Measurements from ENCODE around the gene PYDC1.
"Not testable (repeated sequence)": the region's sequence is repeated elsewhere in the genome, so short reads cannot be mapped to it uniquely, and the experiment has no call there.

The PYDC1 gene

DNA sequence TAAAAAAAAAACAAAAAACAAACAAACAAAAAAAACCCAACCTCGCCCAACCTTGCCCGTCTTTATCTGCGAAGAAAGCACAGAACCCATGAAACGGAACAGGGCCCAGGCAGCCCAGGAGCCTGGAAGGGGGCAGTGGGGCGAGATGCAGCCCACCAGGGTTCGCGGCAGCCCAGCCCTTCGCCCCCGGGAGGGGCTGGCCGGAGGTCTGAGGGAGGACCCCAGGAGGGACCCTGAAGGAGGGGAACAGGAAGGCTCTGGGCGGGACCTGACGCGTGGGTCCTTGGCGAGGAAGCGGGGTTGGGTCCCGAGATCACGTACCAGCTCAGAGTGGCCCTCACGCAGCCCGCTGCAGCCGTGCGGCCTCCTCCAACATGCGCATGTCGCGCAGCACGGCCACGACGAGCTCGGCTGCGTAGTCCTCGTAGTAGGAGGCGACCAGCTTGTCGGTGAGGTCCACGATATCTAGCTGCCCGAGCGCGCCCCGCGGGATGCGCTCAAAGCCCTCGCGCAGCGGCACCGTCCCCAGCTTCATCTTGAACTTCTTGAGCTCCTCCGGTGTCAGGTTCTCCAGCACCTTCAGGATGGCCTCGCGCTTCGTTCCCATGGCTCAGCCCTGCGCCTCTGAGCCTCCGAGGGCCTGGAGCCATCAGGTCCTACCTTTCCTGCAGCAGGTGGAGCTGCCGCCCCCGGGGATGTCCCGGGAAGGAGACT lies at the start of gene PYDC1:
Gene PYDC1, minus strand, starts transcription at position 714 of the 714 bp plus-strand sequence. Its CDS starts 107 bp downstream, at position 607.
- no peak for DNase-seq

GRCh38 chr16:31265329-31266245 lies 48.7 kb upstream of the PYDC1 start:
- DNase-seq = peak; percentile 61 to 72

DNA sequence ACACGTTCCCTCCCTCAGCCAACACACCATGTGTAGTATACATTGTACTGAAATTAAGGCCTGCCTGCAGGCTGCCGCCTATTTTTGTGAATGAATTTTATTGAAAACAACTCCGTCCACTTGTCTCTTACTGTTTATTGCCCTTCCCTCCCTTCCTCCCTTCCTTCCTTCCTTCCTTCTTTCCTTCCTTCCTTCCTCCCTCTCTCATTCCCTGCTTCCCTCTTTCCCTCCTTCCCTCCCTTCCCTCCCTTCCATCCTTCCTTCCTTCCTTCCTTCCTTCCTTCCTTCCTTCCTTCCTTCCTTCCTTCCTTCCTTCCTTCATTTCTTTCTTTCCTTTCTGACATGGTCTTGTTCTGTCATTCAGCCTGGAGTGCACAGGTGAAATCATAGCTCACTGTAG lies 45.1 kb upstream of the PYDC1 start:
- no peak for DNase-seq

GRCh38 chr16:31260136-31260931 lies 43.4 kb upstream of the PYDC1 start:
- DNase-seq = no peak

DNA sequence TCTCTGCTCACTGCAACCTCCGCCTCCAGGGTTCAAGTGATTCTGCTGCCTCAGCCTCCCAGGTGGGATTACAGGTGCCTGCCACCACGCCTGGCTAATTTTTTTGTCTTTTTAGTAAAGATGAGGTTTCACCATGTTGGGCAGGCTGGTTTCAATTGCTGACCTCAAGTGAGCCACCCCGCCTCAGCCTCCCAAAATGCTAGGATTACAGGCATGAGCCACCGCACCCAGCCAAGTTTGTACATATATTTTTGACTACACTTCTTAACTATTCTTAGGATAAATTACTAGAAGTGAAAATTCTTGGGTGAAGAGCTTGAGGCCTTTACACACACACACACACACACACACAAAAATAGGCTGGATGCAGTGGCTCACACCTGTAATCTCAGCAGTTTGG lies 41.4 kb upstream of the PYDC1 start:
- no peak for DNase-seq

DNA sequence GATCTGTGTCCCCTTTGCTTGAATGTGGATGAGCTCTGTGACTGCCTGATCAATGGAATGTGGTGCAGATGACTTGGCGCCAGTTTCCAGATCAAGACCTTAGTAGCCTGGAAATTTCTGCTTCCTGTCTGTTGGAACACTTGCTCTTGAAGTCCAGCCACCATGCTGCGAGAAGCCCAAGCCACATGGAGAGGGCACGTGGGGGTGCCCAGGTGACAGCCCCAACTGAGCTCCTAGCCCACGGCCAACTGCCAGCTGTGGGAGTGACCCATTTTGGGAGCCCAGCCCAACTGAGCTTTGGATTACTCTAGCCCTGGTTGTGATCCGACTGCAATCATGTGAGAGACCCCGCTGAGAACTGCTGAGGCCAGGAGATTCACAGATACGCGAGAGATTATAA lies 39.5 kb upstream of the PYDC1 start:
- no peak for DNase-seq

DNA sequence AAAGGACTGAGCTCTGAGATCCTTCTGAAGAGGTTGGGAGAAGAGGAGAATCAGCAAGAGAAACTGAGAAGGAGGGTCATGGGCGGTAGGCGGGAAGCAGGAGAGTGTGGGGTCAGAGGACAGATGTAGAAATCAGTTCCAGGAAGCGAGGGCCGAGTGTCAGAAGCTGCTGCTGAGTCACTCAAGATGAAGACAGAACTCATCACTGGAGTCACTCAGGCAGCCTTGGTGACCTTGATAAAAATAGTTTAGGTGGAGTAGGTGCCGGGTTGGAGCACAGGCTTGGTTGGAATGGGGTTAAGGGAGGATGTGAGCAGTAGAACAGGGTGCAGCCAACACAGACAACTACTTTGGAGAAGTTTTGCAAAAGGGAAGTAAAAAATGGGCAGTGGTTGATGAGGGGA lies 36.7 kb upstream of the PYDC1 start:
- DNase-seq = peak in 1 of 2 donors; percentile 12

DNA sequence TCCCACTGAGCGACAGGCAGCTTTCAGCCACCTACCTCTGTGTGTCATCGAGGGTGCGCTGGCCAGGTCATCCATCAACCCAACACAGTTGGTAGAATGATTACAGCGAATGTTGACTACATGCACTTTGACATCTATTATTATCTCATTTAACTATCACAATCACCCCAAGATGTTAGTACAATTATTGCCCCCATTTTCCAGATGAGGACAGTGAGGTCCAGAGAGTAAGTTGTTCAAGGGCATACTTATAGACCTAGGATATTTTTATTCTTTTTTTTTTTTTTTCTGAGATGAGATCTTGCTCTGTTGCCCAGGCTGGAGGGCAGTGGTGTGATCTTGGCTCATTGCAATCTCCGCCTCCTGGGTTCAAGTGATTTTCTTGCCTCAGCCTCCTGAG lies 34.5 kb upstream of the PYDC1 start:
- no peak for DNase-seq

GRCh38 chr16:31250782-31251384 lies 33.9 kb upstream of the PYDC1 start:
- DNase-seq = no peak

DNA sequence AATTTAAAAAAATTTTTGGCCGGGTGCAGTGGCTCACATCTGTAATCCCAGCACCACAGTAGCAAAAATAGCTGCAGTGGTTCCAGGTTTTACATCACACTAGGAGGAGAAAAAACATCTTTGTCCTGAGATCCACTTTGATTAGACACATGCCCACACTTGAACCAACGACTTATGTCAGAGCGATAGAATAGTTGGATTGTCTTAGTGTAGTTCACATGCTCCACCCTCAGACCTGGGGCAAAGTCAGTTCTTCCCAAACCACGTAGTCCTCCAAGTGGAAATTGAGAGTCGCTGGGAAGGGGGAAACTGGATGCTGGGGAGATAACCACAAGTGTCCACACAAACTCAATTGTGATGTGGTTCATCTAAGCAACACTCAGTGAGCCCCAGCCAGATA lies 31.4 kb upstream of the PYDC1 start:
- no peak for DNase-seq

- DNase-seq = no peak
Measured at GRCh38 chr16:31246296-31246695, 29.4 kb upstream of the PYDC1 start.

DNA sequence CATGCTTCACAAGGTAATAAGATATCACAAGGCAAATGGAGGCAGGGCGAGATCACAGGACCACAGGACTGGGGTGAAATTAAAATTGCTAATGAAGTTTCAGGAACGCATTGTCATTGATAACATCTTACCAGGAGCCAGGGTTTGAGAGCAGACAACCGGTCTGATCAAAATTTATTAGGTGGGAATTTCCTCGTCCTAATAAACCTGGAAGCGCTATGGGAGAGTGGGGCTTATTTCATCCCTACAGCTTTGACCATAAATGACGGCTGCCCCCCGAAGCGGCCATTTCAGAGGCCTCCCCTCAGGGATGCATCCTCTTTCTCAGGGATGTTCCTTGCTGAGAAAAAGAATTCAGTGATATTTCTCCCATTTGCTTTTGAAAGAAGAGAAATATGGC lies 28.7 kb upstream of the PYDC1 start:
- DNase-seq = not testable (repeated sequence)

- DNase-seq = no peak
Measured at GRCh38 chr16:31243734-31244670, 27.1 kb upstream of the PYDC1 start.

- DNase-seq = no peak
Measured at GRCh38 chr16:31242206-31242605, 25.3 kb upstream of the PYDC1 start.

- DNase-seq = no peak
Measured at GRCh38 chr16:31238041-31238440, 21.1 kb upstream of the PYDC1 start.

DNA sequence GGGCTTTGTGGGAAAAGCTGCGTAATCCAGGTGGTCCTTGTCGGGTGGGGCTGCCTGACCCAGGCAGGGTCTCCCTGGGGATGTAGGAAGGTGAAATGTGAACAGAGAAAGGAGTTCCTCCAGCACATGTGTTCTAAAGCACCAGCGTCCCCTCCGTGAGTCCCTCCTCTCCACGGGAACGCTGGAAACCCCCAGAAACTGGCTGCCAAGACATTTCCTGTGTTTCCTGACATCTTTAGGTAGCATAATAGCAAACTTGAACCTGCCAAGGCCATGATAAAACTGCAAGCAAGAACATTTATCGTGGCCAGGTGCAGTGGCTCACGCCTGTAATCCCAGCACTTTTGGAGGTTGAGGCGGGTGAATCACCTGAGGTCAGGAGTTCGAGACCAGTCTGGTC lies 12.6 kb upstream of the PYDC1 start:
- DNase-seq = no peak

- no peak for DNase-seq
Measured at GRCh38 chr16:31228206-31228605, 11.3 kb upstream of the PYDC1 start.

- DNase-seq = no peak
Measured at GRCh38 chr16:31225193-31225592, 8.3 kb upstream of the PYDC1 start.

DNA sequence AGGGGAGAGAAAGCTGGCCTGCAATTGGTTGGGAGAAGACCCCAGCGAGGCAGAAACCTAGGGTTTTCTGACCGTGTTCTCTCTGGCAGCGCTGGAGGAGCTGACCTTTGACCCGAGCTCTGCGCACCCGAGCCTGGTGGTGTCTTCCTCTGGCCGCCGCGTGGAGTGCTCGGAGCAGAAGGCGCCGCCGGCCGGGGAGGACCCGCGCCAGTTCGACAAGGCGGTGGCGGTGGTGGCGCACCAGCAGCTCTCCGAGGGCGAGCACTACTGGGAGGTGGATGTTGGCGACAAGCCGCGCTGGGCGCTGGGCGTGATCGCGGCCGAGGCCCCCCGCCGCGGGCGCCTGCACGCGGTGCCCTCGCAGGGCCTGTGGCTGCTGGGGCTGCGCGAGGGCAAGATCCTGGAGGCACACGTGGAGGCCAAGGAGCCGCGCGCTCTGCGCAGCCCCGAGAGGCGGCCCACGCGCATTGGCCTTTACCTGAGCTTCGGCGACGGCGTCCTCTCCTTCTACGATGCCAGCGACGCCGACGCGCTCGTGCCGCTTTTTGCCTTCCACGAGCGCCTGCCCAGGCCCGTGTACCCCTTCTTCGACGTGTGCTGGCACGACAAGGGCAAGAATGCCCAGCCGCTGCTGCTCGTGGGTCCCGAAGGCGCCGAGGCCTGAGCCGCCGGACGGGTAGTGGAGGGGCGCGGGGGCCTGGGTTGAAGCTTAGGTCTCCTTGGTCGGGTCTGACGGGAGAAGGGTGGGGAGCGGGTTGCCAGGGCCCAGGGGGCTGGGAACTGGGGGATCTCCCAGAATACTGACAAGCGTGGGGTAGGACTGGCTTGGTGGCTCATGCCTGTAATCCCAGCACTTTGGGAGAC lies 7.4 kb upstream of the PYDC1 start:
- no peak for DNase-seq

DNA sequence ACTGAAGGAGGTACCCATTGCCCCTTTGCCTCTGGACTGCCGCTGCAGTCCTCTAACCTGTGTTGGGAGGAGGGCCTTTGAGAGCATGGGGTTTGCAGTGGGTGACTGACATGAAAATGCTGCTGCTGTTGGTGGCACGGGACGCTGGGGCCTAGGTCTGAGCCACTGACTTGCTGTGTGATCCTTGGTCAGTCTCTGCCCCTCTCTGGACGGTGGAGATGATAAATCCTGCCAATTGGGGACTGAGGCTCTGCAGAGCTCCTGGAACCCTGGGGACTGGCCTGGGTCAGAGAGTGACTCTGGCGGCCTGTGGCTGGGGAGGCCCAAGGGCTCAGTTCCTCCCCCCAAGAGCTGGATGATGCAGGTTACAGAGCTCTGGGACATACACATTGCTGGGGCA lies 6.1 kb upstream of the PYDC1 start:
- DNase-seq = no peak

Measured in activated CD4-positive, alpha-beta T cell treated with anti-CD3 and anti-CD28 coated beads for 4 hours (primary cell).